DMS79 (cell line): ENCODE results near the gene TMEM221.
"Not testable (repeated sequence)": the region's sequence is repeated elsewhere in the genome, so short reads cannot be mapped to it uniquely, and the experiment has no call there.

Experiments
- DNase-seq: peaks from one replicate; lab custom pipeline; 2025; lab: John Stamatoyannopoulos, UW

Gene TMEM221

GRCh38 chr19:17448131-17448967 is at the start of gene TMEM221:
Gene TMEM221, minus strand, starts transcription at chr19:17448668. Its CDS starts 206 bp downstream, at chr19:17448462.
- no peak for DNase-seq

GRCh38 chr19:17497149-17497798 is 48.8 kb upstream of the TMEM221 start:
- DNase-seq, result no peak

GRCh38 chr19:17496337-17496997 is 48.0 kb upstream of the TMEM221 start:
- DNase-seq, result no peak

- no peak for DNase-seq
Observed at GRCh38 chr19:17495639-17496296, 47.3 kb upstream of the TMEM221 start.

- no peak for DNase-seq
Observed at GRCh38 chr19:17491287-17491686, 42.8 kb upstream of the TMEM221 start.

GRCh38 chr19:17490411-17490810 is 41.9 kb upstream of the TMEM221 start:
- DNase-seq, result no peak

GRCh38 chr19:17489392-17490030 is 41.0 kb upstream of the TMEM221 start:
- DNase-seq, result no peak

- no peak for DNase-seq
Observed at GRCh38 chr19:17488593-17489391, 40.3 kb upstream of the TMEM221 start.

GRCh38 chr19:17487284-17488121 is 39.0 kb upstream of the TMEM221 start:
- no peak for DNase-seq

GRCh38 chr19:17486545-17487240 is 38.2 kb upstream of the TMEM221 start:
- no peak for DNase-seq

GRCh38 chr19:17484520-17485185 is 36.2 kb upstream of the TMEM221 start:
- no peak for DNase-seq

- no peak for DNase-seq
Observed at GRCh38 chr19:17483605-17484002, 35.1 kb upstream of the TMEM221 start.

- DNase-seq, result no peak
Observed at GRCh38 chr19:17482877-17483604, 34.6 kb upstream of the TMEM221 start.

GRCh38 chr19:17481986-17482385 is 33.5 kb upstream of the TMEM221 start:
- no peak for DNase-seq

- no peak for DNase-seq
Observed at GRCh38 chr19:17479325-17479791, 30.9 kb upstream of the TMEM221 start.

GRCh38 chr19:17475541-17476115 is 27.2 kb upstream of the TMEM221 start:
- DNase-seq, result no peak

- DNase-seq, result not testable (repeated sequence)
Observed at GRCh38 chr19:17475011-17475540, 26.6 kb upstream of the TMEM221 start.
